ENCODE results near the gene FOXN1. TPM values are rescaled to one million over a fixed set of nuclear protein-coding genes. Genes with fewer than 3 reads are reported as not detected.
A peak's percentile ranks its signal among the peaks of the same experiment; 100 is the strongest.

The FOXN1 gene
- total RNA-seq, 1 donor from 2014 or later = not detected

DNA sequence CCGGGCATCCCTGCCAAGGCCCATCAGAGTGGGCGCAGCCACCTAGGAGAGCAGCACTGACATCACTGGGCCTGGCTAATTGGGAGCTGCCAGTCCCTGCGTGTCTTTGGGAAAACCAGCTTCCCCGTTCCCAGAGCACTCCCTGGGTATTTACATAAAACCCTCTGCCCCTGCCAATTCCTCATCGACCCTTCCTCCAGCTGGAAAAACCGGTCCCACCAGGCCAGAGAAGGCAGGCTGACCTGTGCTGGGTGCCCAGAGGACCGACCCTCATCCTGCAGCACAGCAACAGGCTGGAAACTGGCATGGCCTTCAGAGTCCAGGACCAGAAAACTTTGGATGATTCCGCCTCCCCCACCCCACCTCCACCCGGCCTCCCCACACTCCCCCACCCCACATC is 8.2 kb upstream of the FOXN1 start:
- DNase-seq (ENCODE audit: low spot score) (no peak), ATAC-seq (no peak)
- intact Hi-C loops (cut with DNase I) = no loop called here

DNA sequence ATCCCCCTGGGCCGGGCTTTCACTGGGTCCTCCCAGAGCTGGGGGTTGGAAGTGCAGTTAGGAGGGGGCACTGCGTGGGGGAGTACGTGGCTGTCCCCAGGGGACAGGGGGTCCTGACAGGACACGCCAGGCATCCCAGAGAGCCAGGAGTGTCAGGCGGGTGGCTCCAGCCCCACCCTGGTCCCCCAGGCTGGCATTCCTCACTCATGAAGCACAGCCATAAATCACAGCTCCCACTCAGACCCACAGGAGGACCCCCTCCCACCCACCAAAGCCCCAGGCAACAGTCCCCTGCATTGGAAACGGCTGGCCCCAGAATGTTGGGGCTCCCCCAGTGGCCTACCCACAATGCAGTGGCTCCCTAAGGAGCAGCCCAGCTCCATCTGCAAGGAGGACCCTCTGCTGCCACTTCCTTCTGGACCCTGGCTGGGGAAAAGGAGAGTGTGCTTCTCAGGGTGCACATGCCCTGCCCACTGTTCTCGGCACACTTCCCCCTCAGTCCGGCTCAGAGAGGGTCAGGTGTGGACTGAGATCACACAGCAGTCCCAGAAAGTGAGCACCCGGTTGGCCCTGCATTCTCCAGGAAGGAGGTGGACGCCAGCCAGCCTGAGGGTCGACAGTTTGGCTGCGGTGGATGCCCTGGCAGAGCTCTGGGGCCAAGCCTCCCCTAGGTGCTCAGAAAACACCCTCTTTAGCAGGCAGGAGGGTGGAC is 7.3 kb upstream of the FOXN1 start:
- intact Hi-C loops (cut with DNase I) = no loop called here
- DNase-seq (ENCODE audit: low spot score) (no peak), ATAC-seq (no peak)

GRCh38 chr17:28499364-28499664 is 6.8 kb upstream of the FOXN1 start:
- intact Hi-C loops (cut with DNase I) = no loop called here
- DNase-seq (ENCODE audit: low spot score) = no peak
- ATAC-seq = no peak

DNA sequence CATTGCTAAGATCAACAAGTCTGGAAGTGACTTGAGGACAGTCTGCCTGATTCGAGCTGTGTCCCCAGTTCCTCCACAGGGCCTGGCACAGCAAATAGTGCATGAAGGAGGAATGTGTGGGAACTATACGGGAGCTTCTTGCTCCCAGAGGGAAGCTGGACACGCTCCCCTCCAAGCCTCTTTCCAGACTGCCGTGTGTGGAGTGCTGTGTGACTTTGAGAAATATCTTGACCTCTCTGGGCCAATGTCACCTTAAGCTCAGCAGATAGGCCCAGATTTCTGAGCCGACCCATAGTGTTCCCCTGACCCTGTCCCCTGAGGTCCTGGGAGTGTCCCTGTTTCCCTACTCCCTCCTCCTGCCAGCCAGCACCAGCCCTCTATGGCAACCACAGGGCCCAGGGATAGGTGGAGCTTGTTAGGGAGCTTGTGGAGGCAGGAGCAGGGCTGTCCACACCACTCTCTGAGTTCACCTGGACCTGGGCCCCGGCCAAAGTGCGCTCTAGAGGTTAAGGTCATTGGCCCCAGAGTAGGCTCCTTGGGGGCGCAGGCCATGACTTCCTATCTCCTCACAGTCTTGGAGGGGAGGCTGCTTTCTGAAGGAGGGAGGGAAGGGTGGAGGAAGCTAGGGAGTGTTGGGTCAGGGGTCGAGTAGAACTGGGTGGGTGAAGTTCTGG is 6.3 kb upstream of the FOXN1 start:
- DNase-seq (ENCODE audit: low spot score) (no peak), ATAC-seq (no peak)
- intact Hi-C loops (cut with DNase I) = loop anchor here (10.0 kb wide), 1 partner anchor 115 kb away; the partner anchor contains the start of gene RSKR

DNA sequence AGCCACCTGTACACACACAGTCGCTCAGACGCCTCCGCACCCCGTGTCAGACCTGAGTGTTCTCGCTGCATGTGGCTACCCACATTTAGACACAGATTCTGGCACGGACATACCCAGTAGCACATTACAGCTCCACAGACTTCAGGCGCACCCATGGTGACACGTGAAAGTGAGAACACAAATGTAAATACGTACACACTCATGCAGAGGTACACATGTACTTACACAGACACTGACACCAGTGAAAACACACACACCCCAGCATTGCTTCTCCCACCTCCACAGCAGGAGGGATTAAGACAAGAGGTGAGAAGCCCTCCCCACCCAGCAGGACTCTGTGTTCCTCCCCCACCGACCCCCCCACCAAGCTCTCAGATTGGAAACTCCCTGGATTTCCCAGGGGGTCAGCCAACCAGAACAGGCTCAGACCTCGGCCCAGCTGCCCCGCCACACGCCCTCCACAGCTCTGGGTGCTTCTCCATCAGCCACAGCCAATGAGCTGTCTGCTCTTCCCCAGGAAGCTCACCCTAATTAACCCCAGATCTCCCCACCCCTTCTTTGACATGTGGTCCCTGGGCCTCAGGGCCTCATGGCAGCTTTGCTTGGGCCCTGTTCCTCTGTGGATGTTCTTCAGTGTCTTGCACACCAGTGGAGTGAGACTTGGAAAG is 5.3 kb upstream of the FOXN1 start:
- ATAC-seq = no peak
- no peak for DNase-seq (ENCODE audit: low spot score)
- intact Hi-C loops (cut with DNase I) = loop anchor here (10.0 kb wide), 1 partner anchor 114 kb away; the partner anchor contains the start of gene RSKR

GRCh38 chr17:28501421-28502284 is 4.5 kb upstream of the FOXN1 start:
- intact Hi-C loops (cut with DNase I) = loop anchor here (10.0 kb wide), 1 partner anchor 113 kb away; the partner anchor contains the start of gene RSKR
- ATAC-seq (no peak), DNase-seq (ENCODE audit: low spot score) (no peak)

GRCh38 chr17:28503420-28503819 is 2.7 kb upstream of the FOXN1 start:
- intact Hi-C loops (cut with DNase I) = loop anchor here (10.0 kb wide), 1 partner anchor 111 kb away; the partner anchor contains the start of gene RSKR
- DNase-seq (ENCODE audit: low spot score) (no peak), ATAC-seq (no peak)

- ATAC-seq (no peak), DNase-seq (ENCODE audit: low spot score) (no peak)
- intact Hi-C loops (cut with DNase I) = loop anchor here (10.0 kb wide), 1 partner anchor 108 kb away; the partner anchor contains the start of gene RSKR
Observed at GRCh38 chr17:28506763-28507487, 777 bp downstream of the FOXN1 start.

DNA sequence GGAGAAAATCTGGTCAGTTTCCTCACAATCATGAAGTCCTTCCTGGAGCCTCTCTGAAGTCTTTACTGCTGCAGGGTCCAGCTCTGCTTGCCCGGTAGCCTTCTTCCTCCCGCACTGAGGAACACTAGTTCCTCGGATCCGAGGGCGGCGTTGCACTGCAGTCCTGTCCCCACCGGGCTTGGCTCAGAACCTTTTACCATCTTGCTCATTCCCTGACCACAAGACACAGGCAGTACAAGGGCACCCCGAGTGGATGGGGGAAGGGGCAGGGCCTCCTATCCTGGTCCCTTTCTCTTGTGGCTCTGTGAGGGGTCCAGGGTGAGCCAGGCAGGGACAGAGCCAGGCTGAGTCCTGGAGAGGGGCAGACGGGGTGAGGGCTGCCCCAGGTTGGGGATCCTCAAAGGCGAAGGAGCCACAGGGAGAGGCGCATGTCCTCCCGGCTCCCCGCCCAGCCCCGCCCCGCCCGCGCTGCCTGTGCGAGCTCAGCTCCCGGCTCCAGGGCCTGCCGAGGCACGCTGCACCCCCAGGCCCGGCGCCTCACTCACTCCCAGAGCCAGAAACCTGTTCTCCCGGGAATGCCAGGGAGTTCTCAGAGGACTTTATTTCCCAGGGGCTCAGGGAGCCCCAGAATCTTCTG is 1.5 kb downstream of the FOXN1 start:
- ATAC-seq (no peak), DNase-seq (ENCODE audit: low spot score) (no peak)
- intact Hi-C loops (cut with DNase I) = loop anchor here (10.0 kb wide), 1 partner anchor 107 kb away; the partner anchor contains the start of gene RSKR

GRCh38 chr17:28508211-28508724 is 2.1 kb downstream of the FOXN1 start:
- intact Hi-C loops (cut with DNase I) = loop anchor here (10.0 kb wide), 1 partner anchor 107 kb away; the partner anchor contains the start of gene RSKR
- DNase-seq (ENCODE audit: low spot score) (no peak), ATAC-seq (no peak)

DNA sequence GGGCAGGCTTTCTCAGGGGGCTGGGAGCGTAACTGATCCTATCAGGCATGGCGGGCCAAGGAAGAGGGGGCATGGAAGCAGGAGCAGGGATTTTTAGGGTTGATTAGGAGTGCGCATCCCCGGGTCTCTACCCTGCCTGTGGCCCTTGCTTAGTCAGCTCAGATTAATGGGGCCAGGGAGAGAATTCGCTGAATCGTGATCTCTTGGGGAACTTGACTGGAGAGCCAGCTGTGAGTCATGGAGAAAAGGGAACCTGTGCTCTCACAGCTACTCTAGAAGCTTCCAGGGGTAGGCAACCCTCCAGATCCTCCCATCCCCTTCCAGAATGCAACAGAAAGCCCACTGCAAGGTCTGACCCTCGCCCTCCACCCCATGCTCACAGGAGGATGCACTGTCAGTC is 3.6 kb downstream of the FOXN1 start:
- ATAC-seq (peak; percentile 29), DNase-seq (ENCODE audit: low spot score) (no peak)
- intact Hi-C loops (cut with DNase I) = loop anchor here (10.0 kb wide), 1 partner anchor 105 kb away; the partner anchor contains the start of gene RSKR

GRCh38 chr17:28511858-28512461 is 5.8 kb downstream of the FOXN1 start:
- intact Hi-C loops (cut with DNase I) = no loop called here
- ATAC-seq = no peak
- no peak for DNase-seq (ENCODE audit: low spot score)

DNA sequence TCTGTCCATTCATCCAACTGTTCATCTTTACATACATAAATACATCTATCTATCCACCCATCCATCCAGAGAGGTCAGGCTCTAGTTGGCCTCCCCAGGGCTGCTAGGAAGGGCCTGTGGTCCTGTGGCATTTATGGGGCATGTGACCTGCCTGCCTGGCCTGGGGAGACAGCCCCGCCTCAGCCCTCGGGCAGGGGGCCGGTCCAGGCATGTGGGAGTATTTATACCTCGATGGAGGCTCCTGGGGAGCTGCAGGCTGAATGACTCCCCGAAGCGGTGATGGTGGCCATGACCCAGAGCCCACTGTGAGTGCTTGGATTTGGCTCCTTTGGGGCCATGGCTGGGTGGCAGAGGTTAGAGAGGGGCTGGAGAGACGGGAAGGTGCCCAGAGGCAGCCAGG is 7.3 kb downstream of the FOXN1 start:
- intact Hi-C loops (cut with DNase I) = no loop called here
- ATAC-seq (no peak), DNase-seq (ENCODE audit: low spot score) (no peak)

DNA sequence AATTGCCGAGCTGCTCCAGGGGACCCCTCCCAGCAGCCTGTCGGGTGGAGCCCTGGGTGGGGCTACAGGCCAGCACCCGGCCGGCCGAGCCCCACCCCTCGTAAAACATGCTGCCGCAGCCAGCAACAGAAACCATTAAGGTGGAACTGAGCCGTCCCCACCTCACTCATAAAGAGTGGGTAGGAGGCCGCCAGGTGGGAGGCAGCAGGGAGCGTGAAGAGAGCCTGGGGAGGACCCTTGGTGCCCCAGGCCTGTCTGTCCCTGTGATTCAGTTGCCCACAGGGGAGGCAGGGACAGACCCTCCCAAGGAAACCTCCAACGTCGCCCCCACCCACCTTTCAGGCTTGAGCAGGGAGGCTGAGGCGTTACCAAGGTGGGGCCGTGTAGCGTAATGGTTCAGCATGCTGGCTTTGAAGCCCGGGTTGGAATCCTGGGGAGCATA is 8.4 kb downstream of the FOXN1 start:
- no peak for DNase-seq (ENCODE audit: low spot score)
- ATAC-seq = no peak
- intact Hi-C loops (cut with DNase I) = no loop called here

- intact Hi-C loops (cut with DNase I) = no loop called here
Observed at GRCh38 chr17:28515518-28515917, 9.4 kb downstream of the FOXN1 start.

GRCh38 chr17:28518132-28518531 is 12.0 kb downstream of the FOXN1 start:
- intact Hi-C loops (cut with DNase I) = no loop called here
- ATAC-seq = no peak
- no peak for DNase-seq (ENCODE audit: low spot score)

More at GRCh38 chr17:28515518-28515917, 9.4 kb downstream of the FOXN1 start:
- ATAC-seq (no peak), DNase-seq (ENCODE audit: low spot score) (no peak)

DNA sequence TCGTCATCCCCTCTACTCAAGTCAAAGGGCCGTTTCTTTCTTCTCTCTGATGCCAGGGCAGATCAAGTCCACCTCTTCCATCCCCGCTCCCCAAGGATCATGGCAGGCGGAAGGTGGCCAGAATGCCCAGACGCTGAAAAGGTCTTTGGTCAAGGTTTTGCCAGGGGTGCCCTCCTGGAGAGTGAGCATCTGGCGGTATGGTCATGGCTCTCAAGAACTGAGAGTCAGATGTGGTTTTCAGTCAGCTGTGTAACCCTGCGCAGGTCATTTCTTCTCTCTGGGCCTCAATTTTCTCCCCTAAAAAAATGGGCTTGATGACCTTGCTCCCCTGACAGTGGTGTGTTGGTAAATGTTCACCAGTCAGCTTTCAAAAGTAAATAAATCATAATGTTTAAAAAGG is 12.4 kb downstream of the FOXN1 start:
- DNase-seq (ENCODE audit: low spot score) (no peak), ATAC-seq (no peak)
- intact Hi-C loops (cut with DNase I) = no loop called here
